ENCODE data around the gene SSBP3.

DNA sequence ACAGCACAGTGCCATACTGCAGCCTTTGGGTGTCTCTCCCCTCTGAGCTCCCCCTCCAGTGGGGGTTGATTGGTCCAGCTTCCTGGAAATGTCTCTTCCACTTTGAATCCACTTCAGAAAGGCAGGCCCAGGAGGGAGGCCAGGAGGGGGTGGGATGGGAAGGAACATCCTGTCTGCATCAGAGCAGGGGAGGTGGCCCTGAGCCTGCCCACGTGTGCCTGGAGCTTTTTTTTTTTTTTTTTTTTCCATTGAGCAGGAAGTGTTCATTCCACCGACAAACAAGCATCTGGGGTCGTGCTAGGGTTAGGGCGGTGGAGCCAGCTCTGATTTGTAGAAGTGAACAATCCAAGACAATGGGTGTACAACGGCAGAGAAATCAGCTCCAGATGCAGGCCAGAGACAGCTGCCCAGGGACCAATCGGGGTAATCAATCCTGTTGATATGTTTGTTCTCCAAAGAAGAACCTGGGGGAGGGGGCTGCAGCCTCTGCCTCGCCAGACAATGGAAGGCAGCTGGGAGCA is 93.3 kb downstream of the SSBP3 start:
- TF ChIP-seq U2AF1 (optimal IDR thresholded peaks at IDR 0.05; ENCODE audit: low read depth, low read length) (no peak), SETDB1 (CRISPR knock-in tag; IDR thresholded peaks at IDR 0.05; ENCODE audit: borderline replicate concordance) (no peak), NR3C1 (CRISPR knock-in tag; IDR thresholded peaks at IDR 0.05) (no peak), ZNF775 (CRISPR knock-in tag; IDR thresholded peaks at IDR 0.05; ENCODE audit: borderline replicate concordance) (no peak), MYC (CRISPR knock-in tag; IDR thresholded peaks at IDR 0.05; ENCODE audit: borderline replicate concordance) (no peak), MTERF4 (CRISPR knock-in tag; IDR thresholded peaks at IDR 0.05) (no peak), POLR2AphosphoS5 (IDR thresholded peaks at IDR 0.05; ENCODE audit: low read depth, low read length) (no peak), POLR2A (IDR thresholded peaks at IDR 0.05; ENCODE audit: insufficient read depth in 1 of 2, low read depth in 2 of 2, low read length in 2 of 2) (no peak), IRF2 (CRISPR knock-in tag; IDR thresholded peaks at IDR 0.05) (no peak), SRF (IDR thresholded peaks at IDR 0.05; ENCODE audit: low read depth, low read length) (no peak), ZNF24 (IDR thresholded peaks at IDR 0.05) (no peak), NCOA1 (CRISPR knock-in tag; IDR thresholded peaks at IDR 0.05) (no peak), CHD4 (IDR thresholded peaks at IDR 0.05; ENCODE audit: borderline replicate concordance, low read length) (no peak)
- TF ChIP-seq, protein P1, sequence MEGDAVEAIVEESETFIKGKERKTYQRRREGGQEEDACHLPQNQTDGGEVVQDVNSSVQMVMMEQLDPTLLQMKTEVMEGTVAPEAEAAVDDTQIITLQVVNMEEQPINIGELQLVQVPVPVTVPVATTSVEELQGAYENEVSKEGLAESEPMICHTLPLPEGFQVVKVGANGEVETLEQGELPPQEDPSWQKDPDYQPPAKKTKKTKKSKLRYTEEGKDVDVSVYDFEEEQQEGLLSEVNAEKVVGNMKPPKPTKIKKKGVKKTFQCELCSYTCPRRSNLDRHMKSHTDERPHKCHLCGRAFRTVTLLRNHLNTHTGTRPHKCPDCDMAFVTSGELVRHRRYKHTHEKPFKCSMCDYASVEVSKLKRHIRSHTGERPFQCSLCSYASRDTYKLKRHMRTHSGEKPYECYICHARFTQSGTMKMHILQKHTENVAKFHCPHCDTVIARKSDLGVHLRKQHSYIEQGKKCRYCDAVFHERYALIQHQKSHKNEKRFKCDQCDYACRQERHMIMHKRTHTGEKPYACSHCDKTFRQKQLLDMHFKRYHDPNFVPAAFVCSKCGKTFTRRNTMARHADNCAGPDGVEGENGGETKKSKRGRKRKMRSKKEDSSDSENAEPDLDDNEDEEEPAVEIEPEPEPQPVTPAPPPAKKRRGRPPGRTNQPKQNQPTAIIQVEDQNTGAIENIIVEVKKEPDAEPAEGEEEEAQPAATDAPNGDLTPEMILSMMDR (CRISPR knock-in tag; IDR thresholded peaks at IDR 0.05), result no peak
